NCI-H510A treated with DMSO at 0.1 percent for 48 hours (cell line): Measurements from ENCODE around the gene MAGI2.

Experiments
- DNase-seq: peaks from one replicate; lab custom pipeline; 2025; lab: John Stamatoyannopoulos, UW

The MAGI2 gene

DNA sequence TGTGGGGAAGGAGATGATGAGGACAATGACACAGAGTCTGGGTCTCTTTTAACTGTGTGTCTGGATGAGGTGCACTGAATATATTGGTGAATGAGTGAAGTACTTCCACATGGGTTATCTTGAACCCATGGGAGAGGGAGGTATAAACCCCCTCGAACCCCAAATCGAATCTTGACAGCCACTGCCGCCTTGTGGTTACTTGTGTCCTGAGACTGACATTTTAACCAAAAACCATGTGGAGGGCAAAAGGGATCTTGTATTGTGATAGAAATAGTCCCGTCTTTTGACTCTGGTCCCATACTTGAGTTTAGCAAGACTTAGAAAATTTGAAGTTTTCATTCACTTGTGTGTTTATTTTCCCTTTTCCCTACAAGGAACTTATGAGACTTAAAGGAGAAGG lies 1371.6 kb downstream of the MAGI2 start:
- no peak for DNase-seq

DNA sequence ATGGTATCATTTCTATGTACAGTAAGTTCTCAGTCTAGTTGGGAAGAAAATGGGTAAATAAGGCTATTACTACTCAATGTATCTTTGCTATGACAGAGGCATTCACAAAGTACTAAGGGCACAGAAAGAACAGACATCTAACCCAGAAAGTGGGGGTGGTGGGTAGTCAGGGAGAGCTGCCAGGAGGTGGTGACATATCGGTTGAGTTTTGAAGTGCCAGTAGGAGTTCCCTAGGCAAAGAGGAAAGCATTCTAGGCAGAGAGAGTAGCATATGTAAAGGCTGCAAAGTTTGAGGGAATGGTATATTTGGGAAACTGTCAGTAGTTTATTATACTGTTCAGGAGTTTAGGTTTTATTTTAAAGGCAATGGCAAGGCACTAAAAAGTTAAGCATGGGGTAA lies 1372.1 kb downstream of the MAGI2 start:
- no peak for DNase-seq

DNA sequence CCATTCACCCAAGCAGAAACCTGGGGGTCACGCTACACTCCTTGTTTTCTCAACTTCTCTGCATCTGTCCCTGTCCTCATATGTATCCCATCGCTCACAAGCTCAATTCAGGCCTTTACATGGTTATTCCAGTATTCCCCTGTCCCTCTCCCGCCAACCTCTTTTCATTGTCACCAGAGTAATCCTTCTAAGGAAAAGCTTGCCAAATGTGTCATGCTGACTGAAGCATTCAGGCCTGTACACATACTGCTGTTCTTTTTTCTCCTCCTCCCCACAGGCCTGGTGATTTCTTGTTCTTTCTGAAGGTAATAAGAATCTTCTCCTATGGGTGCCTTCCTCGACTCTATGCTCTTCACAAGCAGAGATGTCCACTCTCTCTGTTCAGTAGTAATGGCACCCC lies 1372.7 kb downstream of the MAGI2 start:
- no peak for DNase-seq

DNA sequence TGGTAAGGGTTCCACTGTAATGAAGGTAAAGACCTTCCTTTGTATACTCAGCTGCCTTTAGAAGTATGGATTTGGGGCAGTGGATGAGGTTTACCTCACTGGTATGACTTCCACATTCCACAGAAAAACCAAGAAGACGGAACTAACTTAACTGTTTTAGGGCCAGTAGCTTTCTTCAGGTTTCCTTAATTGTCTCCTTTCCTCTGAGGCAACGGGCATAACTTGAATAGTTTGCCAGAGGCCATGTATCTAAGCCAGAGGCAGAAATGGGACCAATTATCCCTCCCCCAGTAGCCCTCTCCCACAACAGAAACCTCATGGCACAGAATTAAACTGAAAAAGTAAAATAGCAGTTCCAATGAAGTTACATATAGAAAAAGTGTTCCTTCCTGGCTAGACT lies 1373.2 kb downstream of the MAGI2 start:
- no peak for DNase-seq

DNA sequence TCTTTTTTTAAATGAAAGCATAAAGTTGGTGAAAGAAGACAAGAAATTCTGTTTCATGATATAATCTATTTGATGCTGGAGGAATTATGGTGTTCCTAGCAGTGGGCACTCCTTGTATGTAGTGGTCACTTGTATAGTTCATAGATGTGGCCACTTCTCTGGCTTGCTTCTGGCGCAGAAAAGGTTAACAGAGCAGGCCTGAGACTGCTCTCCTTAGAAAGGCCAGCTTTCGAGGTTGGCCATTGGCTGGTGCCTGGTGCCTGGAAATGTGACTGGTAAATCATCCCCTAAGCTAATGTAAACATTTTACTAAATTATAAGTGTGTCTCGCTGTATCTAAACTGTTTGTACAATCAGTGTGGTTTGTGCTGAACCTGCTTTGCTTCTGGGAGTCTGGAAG lies 1378.8 kb downstream of the MAGI2 start:
- peak; percentile 26 for DNase-seq

DNA sequence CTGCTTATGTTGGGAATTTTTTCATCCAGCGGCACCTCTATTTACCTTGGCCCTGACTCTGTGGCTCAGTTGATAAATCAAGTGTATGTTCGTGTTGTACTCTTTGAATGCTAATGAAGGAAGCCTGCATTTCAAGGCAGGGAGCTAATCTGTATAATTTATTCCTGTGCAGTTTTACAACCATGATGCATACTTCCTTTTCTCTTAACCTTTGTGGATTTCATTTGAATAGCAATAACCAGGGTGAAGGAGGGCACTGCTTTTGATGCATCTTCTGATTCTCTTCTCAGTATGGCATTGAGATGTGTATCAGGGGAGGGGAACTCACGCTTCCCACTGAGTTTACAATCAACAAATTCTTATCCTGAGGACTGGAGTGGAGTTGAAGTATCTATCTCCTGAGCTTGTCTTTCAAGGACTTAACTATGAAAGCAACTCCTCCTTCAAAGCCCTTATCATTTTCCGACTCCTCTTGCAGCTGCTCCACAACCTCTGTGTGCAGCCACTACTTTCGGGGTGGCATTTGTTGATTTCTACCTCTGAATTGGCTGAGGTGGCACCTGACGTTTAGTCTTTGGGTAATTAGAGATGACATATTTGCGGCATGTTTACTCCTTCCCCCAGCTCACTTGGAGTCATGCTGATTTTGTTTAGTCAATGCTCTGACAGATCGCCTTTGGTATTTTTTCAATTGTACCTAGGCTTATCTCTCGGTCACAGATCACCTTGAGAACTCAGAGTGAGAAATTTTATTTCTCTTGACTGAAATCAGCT lies 1379.7 kb downstream of the MAGI2 start:
- peak; percentile 58 for DNase-seq

DNA sequence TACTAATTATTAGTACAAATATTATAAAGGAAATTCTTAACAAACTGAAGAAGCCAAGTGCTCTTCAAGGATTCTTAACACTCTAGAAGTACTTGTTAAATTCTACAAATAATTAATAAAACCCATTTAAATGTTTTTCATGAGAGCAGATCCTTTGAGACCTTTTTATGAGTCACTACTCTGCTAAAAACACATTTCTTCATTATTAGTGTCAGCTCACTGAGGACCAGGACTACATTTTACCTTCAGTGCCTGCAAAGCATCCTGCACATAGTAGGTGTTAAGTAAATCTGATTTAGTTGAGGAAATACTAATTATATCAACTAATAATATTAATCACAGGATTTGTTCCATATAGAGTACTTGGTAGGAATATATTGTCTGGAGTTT lies 1381.3 kb downstream of the MAGI2 start:
- DNase-seq = no peak

DNA sequence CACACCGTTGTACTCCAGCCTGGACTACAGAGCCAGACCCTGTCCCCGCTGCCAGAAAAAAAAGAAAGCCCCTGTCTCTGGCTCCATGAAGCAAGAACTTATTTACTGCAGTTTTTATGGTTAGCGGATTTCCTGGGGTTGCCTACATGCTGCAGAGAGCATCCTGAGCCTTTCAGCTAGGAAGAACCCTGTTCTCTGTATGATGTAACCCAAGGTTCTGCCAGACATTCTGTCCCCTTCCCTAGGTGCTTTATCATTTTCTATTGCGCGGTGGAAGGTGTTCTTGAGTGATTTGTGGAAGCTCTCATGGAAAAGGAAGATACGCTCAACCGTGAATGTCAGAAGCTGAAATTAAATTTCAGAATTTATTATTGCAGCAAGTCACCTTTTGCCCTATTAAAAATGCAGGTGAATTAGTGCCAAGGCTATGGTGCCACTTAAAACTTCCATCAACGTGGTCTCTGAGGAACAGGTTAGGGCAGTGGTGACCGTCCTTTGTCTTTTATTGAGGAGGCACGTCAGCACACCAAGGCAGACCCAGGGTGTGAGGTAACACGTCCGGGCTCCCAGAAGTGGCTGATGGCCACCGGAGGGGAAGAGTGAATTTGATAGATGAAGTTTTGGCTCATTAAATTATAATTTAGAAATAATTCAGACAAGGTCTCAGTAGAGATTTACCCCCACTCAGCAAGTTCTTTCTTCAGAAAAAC lies 1381.8 kb downstream of the MAGI2 start:
- DNase-seq = no peak

DNA sequence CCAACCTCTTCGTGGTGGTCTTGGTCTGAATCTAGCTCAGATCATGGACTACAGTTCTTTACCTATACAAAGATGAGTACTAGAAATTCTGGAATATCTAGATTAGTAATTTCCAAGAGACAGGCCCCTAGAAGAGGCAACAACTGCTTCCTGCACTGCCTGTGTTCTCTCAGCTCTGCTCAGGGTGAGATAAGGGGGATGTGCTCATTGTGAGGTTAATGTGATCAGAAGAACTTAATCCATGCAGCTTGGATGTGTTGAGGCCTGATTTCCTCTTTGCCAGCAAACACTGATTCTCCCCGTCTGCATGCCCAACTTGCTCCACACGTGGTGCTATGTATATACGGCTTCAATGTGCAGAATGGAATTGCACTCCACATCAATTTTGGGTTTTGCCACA lies 1386.9 kb downstream of the MAGI2 start:
- DNase-seq = no peak

DNA sequence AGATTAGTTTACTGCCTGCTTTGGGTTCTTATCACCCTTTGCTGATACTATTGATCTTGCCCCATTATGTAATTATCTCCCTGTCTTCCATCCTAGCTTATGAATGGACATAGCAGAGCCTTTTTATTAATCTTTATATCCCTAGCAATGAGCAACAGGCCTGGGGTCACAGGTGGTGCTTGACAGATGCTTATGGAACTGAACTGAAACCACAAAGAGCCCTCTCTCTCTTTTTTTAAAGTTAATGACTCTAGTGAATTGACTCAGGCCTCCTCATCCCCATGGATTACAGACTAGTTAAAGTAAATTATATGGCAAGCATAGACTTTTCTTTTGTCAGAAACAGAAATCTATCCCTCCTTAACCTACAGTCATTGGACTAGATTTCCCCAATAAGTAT lies 1389.7 kb downstream of the MAGI2 start:
- DNase-seq = no peak

DNA sequence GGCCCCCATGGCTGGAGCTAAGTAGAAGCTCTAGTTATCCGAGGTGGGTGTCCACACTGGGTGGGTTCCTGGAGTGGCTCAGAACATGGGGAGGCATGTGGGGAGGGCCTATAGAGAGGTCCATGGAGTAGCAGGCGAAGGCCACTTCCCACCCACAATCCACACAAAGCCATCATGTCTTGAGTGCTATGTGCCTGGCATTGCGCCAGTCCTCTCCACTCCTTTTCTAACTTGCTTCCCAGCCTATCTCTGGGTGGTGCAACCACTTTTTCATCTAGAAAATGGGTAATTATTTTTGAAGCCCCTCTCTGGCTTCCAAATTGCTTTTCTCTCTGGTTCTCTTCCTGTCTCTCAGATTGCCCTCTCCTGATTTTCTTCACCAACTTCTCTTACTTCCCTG lies 1391.3 kb downstream of the MAGI2 start:
- no peak for DNase-seq

DNA sequence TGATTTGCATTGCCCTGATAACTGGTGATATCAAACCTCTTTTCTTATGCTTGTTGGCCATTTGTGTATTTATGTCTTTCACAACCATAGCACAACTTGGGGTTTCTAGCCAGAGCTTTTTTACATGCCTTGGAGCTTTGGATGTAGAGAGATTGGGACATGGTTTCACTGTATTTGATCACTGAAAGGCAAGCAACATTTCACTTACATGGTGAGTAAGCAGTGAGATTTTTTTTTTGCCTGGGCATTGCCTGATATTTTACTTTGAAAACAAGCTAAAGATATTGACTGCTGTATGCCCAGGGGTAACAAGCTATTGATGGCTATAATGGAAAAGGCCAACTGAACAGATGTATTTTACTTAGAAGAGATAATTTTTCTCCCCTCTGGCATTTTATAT lies 1395.9 kb downstream of the MAGI2 start:
- DNase-seq = no peak

DNA sequence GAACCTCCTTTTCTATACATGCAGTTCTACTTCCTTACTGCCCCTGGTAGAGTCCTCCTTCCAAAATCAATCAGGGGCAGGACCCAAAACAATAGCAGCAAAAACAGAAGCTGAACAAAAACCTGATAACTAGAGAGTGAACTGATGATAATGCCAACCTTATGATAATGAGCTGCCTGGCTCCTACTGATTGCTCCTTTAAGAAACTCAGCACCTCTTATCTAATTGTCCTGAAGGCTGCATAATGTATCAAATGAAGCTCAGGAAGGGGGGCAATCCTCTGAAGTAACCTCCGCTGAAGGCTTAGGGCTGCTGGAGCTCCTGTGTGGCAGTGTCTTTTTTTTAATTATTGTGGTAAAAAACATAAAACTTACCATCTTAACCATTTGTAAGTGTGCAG lies 1397.9 kb downstream of the MAGI2 start:
- DNase-seq = no peak

DNA sequence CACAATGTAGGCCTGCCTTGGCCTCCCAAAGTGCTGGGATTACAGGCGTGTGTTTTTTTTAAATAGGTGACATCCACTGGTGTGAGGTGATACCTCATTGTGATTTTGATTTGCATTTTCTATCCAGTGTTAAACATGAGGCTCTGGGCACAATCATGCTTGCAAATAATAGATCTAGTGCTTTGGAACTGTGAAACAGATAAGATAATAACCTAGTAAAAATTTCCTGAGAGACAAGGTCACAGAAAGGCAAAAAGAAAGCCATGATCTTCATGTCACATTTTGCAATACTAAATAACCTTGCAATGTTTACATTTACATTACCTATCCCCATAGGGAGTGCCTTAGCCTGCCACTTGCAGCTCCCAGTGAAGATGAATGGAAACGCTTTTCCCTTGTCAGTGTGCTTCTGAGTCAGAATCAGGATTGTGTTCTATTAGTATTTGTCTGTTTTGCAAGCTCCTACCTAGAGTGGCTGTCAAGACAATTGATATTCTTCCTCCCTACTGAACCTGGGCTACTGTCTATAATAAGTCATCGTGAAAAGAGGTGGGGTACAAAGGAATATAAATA lies 1398.4 kb downstream of the MAGI2 start:
- DNase-seq = no peak

DNA sequence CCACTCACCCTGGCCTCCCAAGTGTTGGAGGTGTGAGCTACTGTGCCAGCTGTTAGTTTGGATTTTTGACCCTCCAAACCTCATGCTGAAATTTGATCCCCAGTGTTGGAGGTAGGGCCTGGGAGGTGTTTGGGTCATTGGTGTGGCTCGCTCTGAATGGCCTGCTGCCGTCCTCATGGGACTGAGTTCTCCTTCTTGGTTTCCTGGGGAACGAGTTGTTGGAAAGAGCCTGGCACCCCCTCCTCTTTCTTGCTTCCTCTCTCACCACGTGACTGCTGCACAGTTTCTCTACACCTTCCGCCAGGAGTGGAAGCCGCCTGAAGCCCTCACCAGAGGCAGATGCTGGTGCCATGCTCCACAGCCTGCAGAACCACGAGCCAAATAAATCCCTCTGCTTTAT lies 1401.4 kb downstream of the MAGI2 start:
- DNase-seq = peak; percentile 2

DNA sequence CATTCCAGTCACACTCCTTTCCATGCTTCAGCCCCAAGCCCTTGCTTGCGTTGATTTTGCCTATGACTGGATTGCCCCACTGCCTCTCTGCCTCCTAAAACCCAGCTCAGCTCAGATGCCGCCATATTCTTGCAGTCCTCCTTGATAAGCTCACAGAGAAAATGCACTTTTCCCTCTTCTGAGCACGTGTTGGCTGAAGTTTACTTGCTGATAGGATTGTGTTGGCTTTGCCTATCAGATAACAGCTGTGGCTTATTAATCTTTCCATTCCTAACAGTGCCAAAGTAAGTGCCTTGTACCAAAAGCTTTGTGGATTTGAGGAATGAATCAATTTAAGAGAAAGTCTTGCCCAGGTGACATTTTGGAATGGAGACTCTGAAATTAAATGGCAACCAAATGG lies 1405.7 kb downstream of the MAGI2 start:
- DNase-seq = no peak

DNA sequence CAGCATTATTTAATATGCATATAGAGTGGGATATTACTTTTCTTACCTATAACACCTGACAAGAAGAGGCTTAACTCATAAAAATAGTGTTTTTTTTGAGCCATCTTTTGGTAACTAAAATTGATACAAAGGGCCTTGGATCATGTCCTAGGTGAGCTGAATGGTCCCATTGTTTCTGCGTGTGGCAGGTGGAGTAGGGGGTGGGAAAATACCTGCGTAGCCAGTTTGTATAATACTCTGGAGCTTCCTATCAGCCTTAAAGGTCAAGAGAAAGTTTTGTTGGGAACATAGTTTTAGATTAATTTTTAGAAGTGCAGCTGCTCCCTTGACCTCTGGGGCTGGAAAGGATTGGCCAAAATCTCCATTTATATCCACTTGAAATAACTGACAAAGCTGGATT lies 1410.3 kb downstream of the MAGI2 start:
- DNase-seq = no peak

DNA sequence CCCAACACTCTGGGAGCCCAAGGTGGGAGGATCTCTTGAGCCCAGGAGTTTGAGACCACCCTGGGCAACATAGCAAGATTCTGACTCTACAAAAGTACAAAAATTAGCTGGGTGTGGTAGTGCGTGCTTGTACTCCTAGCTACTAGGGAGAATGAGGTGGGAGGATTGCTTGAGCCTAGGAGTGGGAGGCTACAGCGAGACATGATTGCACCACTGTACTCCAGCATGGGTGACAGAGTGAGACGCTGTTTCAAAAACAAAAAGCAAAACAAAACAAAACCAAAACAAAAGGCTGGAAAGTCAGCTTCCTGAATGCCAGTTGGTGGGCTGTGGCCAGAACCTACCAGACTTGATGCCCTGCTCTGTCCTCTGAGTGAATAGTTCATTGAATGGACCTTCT lies 1412.0 kb downstream of the MAGI2 start:
- no peak for DNase-seq

DNA sequence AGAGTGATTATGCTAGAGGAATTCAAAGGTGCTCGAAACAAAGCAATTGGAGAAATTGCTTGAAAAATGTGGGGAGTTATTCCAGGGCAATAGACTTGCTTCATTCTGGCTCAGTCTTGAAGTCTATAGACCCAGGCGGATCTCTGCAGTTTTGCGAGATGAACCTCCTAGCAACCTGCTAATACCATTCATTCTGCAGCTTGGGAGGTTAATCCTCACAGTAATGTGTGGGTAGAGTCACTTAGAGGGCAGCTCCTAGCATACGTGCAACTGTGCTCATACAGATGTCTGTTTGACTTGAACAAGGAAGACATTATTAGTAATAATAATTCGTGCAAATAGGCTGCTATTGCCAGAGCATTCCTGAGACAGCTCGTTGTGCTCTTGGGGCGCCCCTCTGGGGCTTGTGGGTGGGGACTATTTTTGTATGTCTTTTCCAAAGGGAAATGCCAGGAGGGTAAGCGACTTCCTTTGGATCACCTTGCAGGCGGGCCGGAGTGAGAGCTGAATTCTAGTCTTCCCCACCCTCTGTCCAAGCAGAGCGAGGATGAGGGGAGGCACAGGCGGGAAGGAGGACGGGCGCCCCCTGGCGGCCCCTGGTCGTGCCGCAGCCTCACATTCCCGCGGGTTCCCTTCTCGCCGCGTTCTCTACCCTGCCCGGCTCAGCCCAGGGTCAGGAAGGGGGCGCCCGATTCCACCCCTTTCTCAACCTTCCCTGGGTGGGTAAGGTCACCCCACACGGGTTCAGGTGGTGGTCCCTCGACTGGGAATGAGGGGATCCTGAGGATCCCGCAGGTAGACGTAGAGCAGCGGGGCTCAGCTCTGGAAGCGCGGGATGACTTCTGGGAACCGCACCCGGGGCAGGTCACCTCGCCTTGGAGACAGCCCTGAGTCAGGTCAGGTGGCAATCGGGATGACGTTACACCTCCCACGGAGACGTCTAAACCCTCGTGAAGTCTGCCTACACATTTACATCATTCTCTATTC lies 1413.4 kb downstream of the MAGI2 start:
- DNase-seq = no peak

DNA sequence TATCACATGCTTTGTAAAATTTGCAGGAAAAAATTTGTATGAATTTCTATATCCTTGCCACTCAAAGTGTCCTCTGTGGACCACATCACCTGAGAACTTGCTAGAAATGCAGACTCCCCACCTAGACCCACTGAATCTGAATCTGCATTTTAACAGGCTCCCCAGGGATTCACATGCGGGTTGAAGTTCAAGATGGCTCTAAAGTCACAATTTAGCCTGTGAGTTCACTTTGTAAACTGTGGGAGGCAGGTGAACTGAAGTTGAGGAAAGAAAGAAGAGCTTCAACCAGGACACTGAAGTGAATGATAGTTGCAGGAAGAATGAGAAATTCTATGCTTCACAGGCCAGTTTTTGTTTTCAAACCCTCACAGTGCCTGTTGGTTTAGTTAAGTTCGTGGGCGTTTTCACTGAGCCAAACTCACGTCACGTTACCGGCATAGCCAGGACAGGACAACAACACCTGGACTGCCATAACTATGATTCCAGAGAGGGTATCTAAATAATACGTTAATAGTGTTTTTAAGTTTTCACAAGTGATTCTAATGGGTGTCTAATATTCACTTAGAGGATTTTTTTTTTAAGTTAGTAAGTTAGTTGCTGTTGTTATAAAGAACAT lies 1414.9 kb downstream of the MAGI2 start:
- DNase-seq = no peak

DNA sequence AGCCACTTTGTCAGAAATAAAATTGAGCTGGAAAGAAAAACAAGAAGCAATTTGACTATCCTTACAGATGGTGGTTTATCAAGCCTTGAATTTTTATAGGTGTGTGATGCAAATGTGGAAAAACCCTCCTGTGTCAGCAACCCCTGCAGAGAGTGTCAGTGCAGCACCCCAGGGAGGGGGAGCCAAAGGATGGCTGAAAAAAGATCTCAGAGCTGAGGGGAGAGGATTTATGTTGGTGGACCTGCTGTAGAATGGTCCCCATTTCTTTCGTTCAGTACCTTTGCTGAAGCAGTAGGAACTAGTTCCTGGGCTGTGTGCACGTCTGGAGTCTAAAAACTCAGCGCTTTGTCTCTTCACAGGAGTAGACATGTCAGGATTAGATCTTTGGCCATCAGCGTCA lies 1415.9 kb downstream of the MAGI2 start:
- DNase-seq = no peak

DNA sequence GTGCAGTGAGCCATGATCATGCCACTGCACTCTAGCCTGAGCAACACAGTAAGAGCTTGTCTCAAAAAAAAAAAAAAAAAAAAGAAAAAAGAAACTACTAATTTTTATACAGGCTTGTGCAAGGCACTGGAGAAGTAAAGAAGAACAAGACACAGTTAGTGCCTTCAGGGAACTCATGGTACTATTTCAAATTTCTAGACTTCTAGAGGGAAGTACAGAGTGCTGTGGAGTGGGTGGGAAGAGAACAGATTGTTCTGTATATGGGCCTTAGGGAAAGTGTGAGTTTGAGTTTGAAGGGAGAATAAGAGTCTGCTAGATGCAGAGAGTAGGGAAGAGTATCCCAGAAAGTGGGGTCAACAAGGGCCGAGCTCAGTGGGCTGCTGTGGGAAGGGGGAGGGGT lies 1420.1 kb downstream of the MAGI2 start:
- no peak for DNase-seq
